MCF 10A (cell line): ENCODE results near the gene WFS1. TPM values are rescaled to one million over a fixed set of nuclear protein-coding genes. Genes with fewer than 3 reads are reported as not detected.

Source experiments
- BruUV-seq: library from RNA; stranded (reverse); fragments of 400-500 nt; replicated peaks from 2 replicates; lab custom pipeline; 2021; lab: Mats Ljungman, UMichigan
- CTCF ChIA-PET: fragments of 300-600 bp; sonication (Branson Sonifier 250); formaldehyde crosslinking; extraction: SDS; loops from one replicate; lab custom pipeline; 2021; ENCODE audit warnings: antibody characterized with exemption, inconsistent platforms; lab: Yijun Ruan, JAX
- POLR2A ChIA-PET: fragments of 300-600, 350-650 bp; sonication (Branson Sonifier 250); formaldehyde crosslinking; extraction: SDS; loops from one replicate; lab custom pipeline; 2020; ENCODE audit warnings: antibody characterized with exemption, inconsistent platforms; lab: Yijun Ruan, JAX
- DNase-seq: peaks from one replicate; pipeline ENCODE4 v3.0.0-alpha.2; 2018; ENCODE audit not compliant: unreplicated experiment
- H3K27ac Mint-ChIP-seq: one replicate; pipeline ENCODE4 v1.8.0; 2022; ENCODE audit warnings: mild to moderate bottlenecking, low read depth, mixed read lengths; ENCODE audit not compliant: unreplicated experiment
- H3K27me3 Mint-ChIP-seq: one replicate; pipeline ENCODE4 v1.8.0; 2022; ENCODE audit warnings: mixed read lengths; ENCODE audit not compliant: insufficient read depth, unreplicated experiment
- H3K36me3 Mint-ChIP-seq: one replicate; pipeline ENCODE4 v1.8.0; 2022; ENCODE audit warnings: mild to moderate bottlenecking, moderate library complexity, mixed read lengths; ENCODE audit not compliant: insufficient read depth, unreplicated experiment
- H3K4me1 Mint-ChIP-seq: one replicate; pipeline ENCODE4 v1.8.0; 2022; ENCODE audit warnings: mixed read lengths; ENCODE audit not compliant: insufficient read depth, unreplicated experiment
- H3K4me3 Mint-ChIP-seq: one replicate; pipeline ENCODE4 v1.8.0; 2022; ENCODE audit warnings: mild to moderate bottlenecking, moderate library complexity, mixed read lengths; ENCODE audit not compliant: unreplicated experiment
- H3K9me3 Mint-ChIP-seq: one replicate; pipeline ENCODE4 v1.8.0; 2022; ENCODE audit warnings: mixed read lengths; ENCODE audit not compliant: unreplicated experiment
- intact Hi-C: fragments of 100-400 bp; cut with micrococcal nuclease; formaldehyde crosslinking; loops from 2 replicates; pipeline ENCODE4 v1.14.1; 2022
- total RNA-seq: library from RNA; stranded (reverse); gene quantifications from 2 replicates; pipeline ENCODE4 v1.2.3, GENCODE V29; 2022
- TF ChIP-seq, protein P1 (sequence below): fragments of 200-600 bp; IDR thresholded peaks from one replicate; pipeline ENCODE4 v1.8.0; 2022; ENCODE audit warnings: antibody characterized with exemption, mild to moderate bottlenecking; ENCODE audit not compliant: unreplicated experiment

The WFS1 gene
- total RNA-seq, 1 experiment from 2014 or later: 41.7 TPM

DNA sequence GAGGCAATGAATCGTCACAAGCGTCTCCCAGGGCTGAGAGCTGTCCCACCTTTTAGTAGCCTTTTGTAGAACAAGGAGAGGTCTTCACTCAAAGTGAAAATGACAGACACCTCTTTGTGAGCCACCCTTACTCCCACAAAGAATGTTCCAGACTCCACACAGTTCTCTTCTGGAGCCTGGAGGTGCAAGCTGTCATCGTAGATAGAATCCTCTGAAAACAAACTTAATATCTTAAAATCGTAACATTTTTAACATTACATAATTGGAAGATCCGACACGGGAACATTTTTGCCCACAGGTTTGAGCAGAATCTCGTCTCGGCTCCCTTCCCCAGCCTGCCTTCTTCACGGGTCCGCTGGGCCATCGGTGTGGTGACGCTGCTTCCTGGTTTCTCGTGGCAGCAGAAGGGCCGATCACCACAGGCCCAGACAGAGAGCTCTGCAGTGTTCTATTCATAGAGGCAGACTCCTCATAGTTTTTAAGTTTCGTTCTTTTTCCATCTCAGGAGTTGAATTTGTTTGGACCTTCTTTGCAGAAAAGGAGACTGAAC is 27.7 kb downstream of the WFS1 start:
- H3K36me3 Mint-ChIP-seq: peaks cover 21% of the 10 kb centered on the region

DNA sequence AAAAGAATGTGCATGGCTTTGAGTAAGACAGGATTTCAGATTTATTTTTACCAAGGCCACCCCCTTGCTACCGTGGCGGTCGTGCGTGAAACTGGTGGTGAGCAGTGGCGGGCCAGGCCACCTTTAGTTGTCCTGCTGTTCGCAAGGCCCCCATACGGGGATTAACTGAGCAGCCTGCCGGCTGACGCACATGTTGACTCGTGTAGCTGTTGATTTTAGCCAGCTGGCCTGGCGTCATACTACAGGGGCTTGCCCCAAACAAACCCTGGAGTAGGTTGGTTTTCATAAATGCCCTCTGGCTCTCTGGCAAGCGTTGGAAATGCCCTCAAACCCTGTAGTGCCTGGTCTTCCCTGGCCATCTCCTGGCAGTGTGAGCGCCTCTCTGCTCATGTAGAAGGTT is 28.4 kb downstream of the WFS1 start:
- CTCF ChIA-PET: interaction anchor here (1.3 kb wide), 1 partner anchor 49 kb away, joined by 7 read pairs; no protein-coding TSS in a partner anchor
- Mint-ChIP-seq H3K36me3 (peaks cover 23% of the 10 kb centered on the region), H3K4me3 (no peak overlapping the region), H3K4me1 (no peaks in the 10 kb centered on the region), H3K27ac (no peak overlapping the region), H3K27me3 (no peaks in the 10 kb centered on the region), H3K9me3 (peaks cover 7% of the 10 kb centered on the region)
- intact Hi-C loops: no loop called here
- BruUV-seq: no TSS peak
- TF ChIP-seq, protein P1, sequence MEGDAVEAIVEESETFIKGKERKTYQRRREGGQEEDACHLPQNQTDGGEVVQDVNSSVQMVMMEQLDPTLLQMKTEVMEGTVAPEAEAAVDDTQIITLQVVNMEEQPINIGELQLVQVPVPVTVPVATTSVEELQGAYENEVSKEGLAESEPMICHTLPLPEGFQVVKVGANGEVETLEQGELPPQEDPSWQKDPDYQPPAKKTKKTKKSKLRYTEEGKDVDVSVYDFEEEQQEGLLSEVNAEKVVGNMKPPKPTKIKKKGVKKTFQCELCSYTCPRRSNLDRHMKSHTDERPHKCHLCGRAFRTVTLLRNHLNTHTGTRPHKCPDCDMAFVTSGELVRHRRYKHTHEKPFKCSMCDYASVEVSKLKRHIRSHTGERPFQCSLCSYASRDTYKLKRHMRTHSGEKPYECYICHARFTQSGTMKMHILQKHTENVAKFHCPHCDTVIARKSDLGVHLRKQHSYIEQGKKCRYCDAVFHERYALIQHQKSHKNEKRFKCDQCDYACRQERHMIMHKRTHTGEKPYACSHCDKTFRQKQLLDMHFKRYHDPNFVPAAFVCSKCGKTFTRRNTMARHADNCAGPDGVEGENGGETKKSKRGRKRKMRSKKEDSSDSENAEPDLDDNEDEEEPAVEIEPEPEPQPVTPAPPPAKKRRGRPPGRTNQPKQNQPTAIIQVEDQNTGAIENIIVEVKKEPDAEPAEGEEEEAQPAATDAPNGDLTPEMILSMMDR: no peak
- POLR2A ChIA-PET: interaction anchor here (1.1 kb wide), 1 partner anchor 31 kb away, joined by 4 read pairs; no protein-coding TSS in a partner anchor
- DNase-seq: no peak

More for the DNA sequence above, 27.7 kb downstream of the WFS1 start:
- no peaks in the 10 kb centered on the region for H3K4me1 Mint-ChIP-seq
- ChIA-PET POLR2A (no interaction called here), CTCF (interaction anchor here (0.6 to 1.3 kb wide), 2 partner anchors 48 to 494 kb away, joined by 3 to 7 read pairs; no protein-coding TSS in a partner anchor)
- no peak overlapping the region for H3K27ac Mint-ChIP-seq
- intact Hi-C loops: no loop called here
- no peak for DNase-seq
- no peak overlapping the region for H3K4me3 Mint-ChIP-seq
- peaks cover 7% of the 10 kb centered on the region for H3K9me3 Mint-ChIP-seq
- TF ChIP-seq, protein P1: no peak
- no TSS peak for BruUV-seq
- H3K27me3 Mint-ChIP-seq: no peaks in the 10 kb centered on the region

DNA sequence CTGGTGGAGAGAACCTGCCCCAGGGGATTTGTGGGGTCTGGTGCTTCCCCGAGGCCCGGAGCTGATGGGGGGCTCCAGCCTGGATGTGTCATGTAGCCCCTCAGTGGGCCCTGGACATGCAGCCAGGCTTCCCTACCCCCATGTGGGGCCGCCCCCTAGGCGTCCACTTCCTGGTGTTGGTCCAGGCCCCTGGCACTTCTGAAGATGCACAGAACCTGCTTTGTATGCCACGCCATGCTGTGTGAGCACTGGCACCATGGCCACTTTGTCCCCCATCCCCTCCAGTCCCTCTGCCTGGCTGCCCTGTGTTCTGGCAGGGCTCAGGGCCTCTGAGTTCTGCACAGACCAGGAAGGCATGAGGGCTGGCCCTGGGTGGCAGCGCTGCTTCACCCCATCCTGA is 29.2 kb downstream of the WFS1 start:
- intact Hi-C loops: no loop called here
- H3K27me3 Mint-ChIP-seq: no peaks in the 10 kb centered on the region
- no peak overlapping the region for H3K4me3 Mint-ChIP-seq
- ChIA-PET POLR2A (interaction anchor here (1.1 kb wide), 1 partner anchor 32 kb away, joined by 4 read pairs; no protein-coding TSS in a partner anchor), CTCF (interaction anchor here (0.7 kb wide), 1 partner anchor 29 kb away, joined by 3 read pairs; no protein-coding TSS in a partner anchor)
- no peak overlapping the region for H3K27ac Mint-ChIP-seq
- H3K9me3 Mint-ChIP-seq: peaks cover 7% of the 10 kb centered on the region
- TF ChIP-seq, protein P1: no peak
- no TSS peak for BruUV-seq
- peaks cover 17% of the 10 kb centered on the region for H3K36me3 Mint-ChIP-seq
- no peak for DNase-seq
- no peaks in the 10 kb centered on the region for H3K4me1 Mint-ChIP-seq

DNA sequence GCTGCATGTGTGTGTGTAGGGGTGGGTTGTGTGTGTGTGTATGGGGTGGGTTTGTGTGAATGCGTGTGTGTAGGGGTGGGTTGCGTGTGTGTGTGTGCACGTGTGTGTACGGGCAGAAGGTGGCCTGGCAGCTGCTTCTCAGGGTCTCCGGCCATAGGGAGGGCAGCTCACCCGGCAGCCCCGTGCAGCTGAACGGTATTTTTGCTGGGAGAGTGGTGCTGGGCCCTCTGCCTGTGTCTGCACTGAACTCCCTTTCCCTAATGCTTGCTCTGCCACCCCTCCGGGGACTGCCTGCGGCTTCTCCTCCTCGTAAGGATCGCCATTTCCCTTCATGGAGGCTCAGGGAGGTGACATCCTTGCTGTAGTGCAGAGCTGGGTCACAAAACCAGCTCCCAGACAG is 30.2 kb downstream of the WFS1 start:
- CTCF ChIA-PET: no interaction called here
- no peak for DNase-seq
- intact Hi-C loops: no loop called here
- BruUV-seq: no TSS peak
- Mint-ChIP-seq H3K27ac (no peak overlapping the region), H3K4me1 (no peaks in the 10 kb centered on the region), H3K27me3 (no peaks in the 10 kb centered on the region), H3K9me3 (peaks cover 7% of the 10 kb centered on the region), H3K4me3 (no peak overlapping the region), H3K36me3 (peaks cover 11% of the 10 kb centered on the region)
- TF ChIP-seq, protein P1: no peak
- POLR2A ChIA-PET: no interaction called here
